Amygdala (tissue), 56 donors: ENCODE data around the gene USP3.

ENCODE experiments used
- DNase-seq, 56 donors: peaks; one replicate each; lab custom pipeline; 2025; lab: John Stamatoyannopoulos, UW

Gene USP3

DNA sequence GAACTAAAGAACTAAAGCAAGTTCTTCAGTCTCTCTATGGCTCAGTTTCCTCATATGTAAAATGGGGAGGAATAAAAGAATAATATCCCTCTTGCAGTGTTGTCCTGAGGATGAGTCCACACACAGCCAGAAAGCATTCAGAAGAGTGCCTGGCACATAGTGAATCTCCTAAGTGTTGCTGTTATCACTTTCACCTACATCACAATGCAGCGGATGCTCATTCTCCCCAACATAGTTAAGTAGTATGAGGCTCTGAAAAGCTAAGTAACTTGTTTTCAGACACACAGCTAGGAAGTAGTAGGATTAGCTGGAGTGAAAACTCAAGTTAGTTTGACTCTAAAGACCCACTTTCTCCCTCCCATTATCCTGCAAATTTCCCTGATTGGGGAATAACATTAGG lies 9.1 kb upstream of the USP3 start:
- no peak for DNase-seq

GRCh38 chr15:63495780-63496488 lies 8.5 kb upstream of the USP3 start:
- no peak for DNase-seq

GRCh38 chr15:63497642-63498467 lies 6.5 kb upstream of the USP3 start:
- DNase-seq: peak in 2 of 56 donors; percentile 6 to 30

DNA sequence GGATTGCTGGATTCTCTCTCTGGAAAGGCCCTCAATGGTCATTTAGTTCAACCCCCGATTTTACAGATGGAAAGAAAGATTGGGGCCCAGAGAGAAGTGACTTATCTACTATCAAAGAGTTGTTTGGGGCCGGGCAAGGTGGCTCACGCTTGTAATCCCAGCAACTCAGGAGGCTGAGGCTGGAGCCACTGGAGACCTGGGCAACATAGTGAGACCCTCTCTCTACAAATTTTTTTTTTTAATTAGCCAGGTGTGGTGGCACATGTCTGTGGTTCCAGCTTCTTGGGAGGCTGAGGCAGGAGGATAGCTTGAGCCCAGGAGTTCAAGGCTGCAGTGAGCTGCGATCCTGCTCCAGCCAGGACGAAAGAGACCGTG lies 5.2 kb upstream of the USP3 start:
- DNase-seq: no peak

GRCh38 chr15:63499611-63500010 lies 4.8 kb upstream of the USP3 start:
- no peak for DNase-seq

DNA sequence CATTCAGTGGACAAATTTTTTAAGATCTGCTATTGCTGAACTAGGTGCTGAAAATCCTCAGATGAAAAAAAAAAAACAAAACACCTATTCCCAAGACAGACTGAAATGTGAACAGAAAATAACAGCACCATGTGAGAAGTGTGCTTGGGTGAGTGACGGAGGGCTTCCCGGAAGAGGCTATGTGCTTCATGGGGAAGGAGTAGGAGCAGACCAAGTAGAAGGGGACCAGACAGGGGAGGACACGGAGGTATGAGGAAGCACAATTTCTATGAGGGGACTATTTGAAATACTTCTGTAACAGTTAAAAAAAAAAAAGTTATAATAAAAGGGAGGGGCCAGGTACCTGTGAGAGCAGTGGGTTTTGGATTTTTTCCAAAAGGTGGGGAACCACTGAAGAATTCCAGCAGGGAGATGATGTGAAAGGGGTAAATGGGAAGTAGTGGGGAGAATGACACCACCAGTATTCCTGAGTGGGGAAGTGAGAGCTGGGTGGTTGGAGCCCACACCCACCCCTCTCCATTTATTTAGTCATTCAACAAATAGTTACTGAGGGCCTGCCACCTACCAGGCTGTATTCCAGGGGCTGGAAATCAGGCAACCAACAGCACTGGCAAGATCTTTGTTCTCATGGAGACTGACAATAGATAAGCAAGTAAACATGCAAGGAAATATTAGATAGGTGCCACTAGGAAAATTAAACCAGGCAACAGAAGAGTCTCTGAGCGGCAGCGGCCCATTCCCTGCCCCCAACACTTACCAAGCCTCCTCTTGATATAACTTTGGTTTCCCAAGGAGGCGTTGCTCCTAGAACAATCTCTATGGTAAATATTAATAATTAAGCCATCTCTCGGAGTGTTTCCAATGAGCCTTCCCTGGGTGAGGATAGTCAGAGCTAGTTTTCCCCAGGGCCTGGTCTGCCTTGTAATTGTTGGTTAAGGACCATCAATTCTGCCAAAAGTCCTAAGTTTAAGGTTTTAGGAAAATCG lies 3.8 kb upstream of the USP3 start:
- DNase-seq: no peak

DNA sequence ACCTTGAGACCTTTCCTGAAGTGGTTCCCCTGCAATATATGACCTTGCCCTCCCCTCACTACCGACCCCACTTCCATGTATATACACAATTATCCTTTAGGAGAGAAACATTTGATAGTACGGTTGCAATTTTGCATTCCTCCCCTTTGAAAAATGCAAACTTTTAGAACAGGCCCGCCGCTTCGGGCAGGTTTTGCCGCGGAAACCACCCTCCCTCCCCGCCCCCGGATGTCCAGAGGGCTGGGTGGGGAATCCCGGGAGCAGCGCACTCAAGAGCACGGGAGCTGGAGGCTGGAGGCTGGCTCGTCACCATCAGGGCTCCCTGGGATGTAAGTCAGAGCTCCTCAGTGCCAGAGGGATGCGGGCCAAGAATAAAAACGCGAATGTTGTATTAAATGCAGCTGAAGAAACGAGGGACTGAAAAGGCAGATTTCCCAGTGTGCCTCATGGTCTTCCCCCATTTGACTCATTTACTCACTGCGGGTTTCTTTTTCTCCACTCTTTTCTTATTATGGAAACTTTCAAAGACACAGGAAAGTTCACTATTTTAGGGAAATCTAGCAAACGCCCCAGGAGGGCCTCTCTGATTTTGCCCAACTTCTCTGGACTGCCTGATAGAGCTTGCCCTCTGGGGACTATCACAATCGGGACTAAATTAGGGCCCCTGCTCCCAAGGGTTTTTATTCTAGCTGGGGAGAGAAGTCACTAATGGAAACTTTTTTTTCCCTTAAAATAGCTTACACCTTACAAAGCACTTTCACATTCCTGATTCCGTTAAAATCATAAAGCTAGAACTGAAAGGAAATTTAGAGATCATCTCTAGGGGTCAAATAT lies 2.9 kb upstream of the USP3 start:
- DNase-seq: peak in 37 of 56 donors; percentile 4 to 75 (median 35)

GRCh38 chr15:63502137-63502766 lies 2.1 kb upstream of the USP3 start:
- no peak for DNase-seq

DNA sequence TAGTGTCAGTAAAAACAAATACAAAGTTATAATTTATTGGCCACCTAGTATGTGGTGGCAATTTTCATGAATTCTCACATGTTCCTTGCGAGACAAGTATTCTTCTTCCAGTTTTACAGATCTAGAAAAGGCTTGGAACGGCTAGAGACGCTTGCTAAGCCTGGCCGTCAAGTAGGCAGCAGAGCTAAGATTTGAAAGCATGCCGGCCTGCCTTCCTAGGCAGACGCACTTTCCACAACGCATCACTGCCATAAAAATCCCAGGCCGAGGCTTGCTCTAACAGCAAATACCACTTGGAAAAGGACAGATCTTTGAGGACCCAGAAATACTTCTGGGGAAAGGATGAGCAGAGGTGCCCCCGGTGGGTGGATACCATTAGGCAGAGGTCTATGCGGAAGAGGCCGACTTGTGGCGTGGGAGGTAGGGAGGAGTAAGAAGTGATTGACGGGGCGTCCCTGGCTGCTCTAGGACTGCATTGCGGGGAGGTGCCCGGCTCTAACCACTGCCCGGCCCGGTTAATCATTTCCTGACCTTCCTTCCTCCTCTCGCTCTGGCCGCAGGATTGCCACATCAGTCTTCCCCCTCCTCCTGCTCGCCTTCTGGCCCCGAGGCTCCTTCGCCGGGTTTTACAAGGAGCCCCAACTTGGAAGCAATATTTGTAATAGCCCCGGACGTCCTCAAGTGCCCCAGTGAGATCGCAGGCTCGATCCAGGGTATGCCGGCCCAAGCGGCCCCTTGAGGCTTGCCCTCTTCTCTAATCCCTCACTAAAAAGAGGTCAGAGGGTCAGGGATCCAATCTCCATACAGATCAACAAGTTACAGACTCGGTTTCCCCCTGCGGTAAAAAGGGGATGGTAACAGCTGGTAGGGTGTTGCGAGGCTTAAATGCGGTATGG lies 1.3 kb upstream of the USP3 start:
- DNase-seq: peak in 38 of 56 donors; percentile 9 to 63 (median 39)

DNA sequence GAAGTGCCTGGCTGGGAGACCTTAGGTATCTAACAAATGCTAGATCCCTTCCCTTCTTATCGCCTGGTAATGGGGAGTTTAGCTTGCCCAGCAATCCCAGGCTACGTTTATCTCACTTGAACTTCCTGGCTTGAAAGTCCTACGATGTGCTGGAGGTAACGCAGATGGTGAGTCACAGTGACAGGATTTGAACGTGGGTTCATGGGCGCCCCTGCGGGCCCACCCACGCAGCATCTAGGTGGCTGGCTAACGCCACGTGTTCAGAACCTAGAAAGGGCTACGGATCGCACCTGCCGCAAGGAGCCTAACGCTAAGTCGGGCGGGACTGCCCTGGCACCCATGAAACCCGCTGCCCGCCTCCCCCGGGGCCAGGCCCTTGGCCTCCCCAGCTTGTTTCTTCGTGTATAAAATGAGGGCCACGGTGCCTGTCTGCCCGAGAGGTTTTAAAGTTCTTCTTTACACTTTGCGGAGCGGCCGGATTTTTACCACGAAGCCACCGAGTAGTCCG lies 600 bp upstream of the USP3 start:
- DNase-seq: peak in 11 of 56 donors; percentile 26 to 77 (median 54)

DNA sequence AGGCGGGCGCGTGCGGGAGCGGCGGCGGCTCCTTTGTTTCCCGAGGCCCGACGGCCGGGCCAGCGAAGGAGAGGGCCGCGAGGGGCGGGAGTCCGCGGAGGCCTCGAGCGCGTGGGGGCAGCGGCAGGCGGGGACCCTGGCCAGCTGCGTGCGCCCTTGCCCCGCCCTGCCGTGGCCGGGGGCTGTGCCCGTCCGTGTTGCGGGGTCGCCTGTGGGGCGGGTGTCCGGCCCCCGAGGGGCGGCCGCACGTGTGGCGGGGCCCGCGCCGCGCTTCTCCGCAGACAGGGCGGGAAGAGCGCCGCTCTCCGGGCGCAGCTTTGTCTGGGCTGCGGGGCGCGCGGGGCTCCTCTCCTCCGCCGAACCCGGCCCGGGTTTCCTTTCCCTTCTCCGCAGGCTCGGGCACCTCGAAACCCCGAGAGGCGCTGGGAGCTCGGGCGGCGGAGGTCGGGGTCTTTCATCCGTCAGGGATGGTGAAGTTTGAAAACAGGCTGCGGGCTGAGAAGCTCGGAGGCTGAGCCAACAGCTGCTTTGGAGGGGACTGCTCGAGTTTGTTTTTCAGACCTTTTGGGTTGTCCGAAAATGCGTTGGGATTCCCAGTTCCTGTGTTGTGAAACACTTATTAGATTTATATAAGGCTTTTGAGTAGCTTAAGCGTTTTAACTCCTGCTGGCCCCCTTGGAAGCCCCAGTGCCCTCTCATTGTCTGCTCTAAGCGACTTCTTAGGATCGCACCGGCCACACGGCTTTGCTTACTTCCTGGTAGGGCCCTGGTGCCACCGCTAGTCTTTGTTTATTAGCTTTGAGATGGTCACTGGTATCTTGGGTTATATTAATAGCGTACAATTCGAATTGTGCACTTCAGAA lies 817 bp downstream of the USP3 start:
- peak in 28 of 56 donors; percentile 9 to 74 (median 43) for DNase-seq

DNA sequence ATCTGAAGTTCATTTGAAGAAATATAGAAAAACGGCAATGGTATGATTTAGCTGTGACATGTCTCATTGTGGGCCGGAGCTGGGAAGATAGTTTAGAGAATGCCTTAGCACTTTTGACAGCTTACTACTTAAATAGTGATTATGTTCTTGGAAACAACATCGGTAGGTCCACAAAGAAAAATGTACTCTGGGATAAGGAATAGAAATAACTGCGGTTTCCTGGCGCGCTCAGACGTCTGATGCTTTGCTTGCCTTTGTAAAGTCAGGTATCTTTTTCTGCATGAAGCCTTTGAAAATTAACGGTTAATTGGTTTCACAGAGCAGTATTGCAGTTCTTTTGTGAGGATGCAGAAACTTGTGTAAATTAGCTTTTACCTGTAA lies 1.4 kb downstream of the USP3 start:
- no peak for DNase-seq

GRCh38 chr15:63506537-63507035 lies 2.2 kb downstream of the USP3 start:
- no peak for DNase-seq

DNA sequence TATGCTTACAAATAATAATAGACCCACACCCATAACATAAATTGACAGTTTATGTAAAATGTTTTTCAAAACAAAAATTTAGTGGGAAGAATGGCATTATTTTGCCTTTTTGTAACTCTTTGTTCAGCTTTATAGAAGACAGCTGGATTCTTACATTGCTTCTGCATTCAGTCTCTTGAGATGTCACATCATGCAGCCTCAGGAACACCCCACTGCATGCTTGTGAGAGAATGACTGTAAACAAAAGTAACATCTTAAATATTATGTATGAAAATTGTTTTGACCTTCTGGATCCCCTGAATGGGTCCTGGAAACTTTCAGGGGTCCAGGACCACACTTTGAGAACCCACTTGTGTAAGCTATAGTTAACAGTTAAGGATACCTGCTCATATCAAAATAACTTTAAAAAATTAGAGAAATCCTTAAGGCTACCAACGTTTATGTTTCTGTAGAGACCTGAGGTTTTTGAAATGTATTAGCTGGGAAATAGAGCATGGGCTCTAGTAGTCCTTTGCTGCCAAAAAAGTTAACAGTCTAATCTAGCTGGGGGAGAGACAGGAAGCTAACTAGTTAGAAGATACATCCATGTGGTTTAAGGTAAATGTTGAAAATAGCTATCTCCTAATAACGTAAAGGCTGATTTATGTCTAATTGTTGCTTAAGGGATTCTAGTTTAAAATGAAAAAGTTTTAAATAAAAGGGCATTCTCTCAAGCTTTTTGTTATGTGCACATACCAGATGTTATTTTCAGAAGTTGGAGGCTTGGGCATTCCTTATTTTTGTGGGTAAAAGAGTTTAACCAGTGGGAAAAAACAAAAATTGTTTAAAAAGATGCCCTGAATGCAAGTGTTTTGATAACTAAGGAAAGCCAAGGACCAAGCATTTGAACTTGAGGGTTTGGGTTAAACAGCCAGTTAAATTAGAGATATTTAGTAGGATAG lies 3.8 kb downstream of the USP3 start:
- no peak for DNase-seq

GRCh38 chr15:63509056-63509954 lies 4.9 kb downstream of the USP3 start:
- DNase-seq: no peak
